PFSK-1 (cell line): ENCODE measurements around the gene HOXB9.

Experiments
- POLR2AphosphoS5 ChIP-seq: IDR thresholded peaks from 2 replicates; pipeline ENCODE4 v1.6.1; 2012; ENCODE audit warnings: low read depth, mild to moderate bottlenecking, control low read depth, low read length, moderate library complexity
- TAF1 ChIP-seq: IDR thresholded peaks from 2 replicates; pipeline ENCODE4 v1.6.1; 2012; ENCODE audit warnings: low read length, control low read depth, borderline replicate concordance; ENCODE audit not compliant: insufficient read depth

DNA sequence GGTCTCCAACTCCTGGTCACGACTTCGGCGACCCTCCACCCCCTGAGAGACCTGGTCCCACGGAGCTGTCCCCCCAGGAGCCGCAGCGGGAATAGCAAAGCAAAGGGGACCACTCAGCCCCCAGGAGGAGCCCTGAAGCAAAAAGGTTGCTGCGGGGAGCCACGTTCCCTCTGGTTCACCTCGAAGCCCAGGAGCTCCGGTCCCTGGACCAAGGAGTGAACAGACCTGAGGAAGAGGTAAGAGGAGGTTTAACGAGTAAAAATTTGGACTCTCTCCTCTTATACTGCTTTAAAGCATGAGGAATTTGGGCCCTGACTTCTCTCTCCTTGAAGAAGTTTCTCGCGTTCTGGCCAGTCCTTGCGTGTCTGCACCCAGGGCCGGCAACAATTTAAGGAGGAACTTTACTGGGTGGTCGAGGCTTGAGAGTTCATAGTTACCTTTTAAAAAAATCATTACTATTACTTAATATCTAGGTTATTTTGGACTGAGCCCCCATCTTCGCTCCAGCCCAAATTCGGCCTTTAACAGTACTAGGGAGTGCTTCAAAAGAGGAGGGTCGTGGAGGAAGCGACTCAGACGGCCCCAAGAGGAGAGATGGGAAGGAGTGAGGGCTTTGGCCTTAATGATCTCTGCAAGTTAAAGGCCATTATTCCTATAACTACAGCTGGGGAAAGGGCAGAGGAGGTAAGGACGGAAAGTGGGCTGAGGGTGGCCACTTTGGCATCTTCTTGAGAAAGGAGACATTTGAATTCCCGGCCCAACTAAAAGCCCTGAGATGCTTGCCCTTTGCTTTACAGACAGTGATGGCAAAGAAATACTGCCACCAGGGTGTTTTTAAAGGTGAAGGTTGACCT, 16.9 kb upstream of the HOXB9 start:
- TF ChIP-seq POLR2AphosphoS5 (no peak), TAF1 (no peak)
